HepG2 (cell line): ENCODE measurements around the gene ADGRD1. TPM values are rescaled to one million over a fixed set of nuclear protein-coding genes. Genes with fewer than 3 reads are reported as not detected.

Experiments
- ATAC-seq: fragments of 200-7000 bp; cut with Tn5 transposase; 3 replicates; pipeline ENCODE4 v1.9.1; 2020; ENCODE audit warnings: mild to moderate bottlenecking, moderate library complexity
- BruUV-seq: library from RNA; stranded (reverse); fragments of 400-500 nt; replicated peaks from 2 replicates; lab custom pipeline; 2021; lab: Mats Ljungman, UMichigan
- CTCF ChIA-PET: fragments of 300-600 bp; formaldehyde crosslinking; extraction: SDS; loops from one replicate; lab custom pipeline; 2021; ENCODE audit warnings: low total read pairs, inconsistent platforms, low intra/inter-chr PET ratio; lab: Yijun Ruan, JAX
- POLR2A ChIA-PET: fragments of 350-600 bp; sonication (Branson Sonifier 250); formaldehyde crosslinking; loops from one replicate; lab custom pipeline; 2020; ENCODE audit warnings: antibody characterized with exemption, inconsistent platforms; lab: Yijun Ruan, JAX
- DNase-seq: peaks from one replicate; pipeline ENCODE4 v3.0.0-alpha.2; 2015; ENCODE audit warnings: low spot score
- FAIRE-seq: peaks from 3 replicates; lab custom pipeline; 2011; peaks lifted over from hg19 to GRCh38; lab: Jason Lieb, UNC
- H2AFZ ChIP-seq: one replicate; pipeline ENCODE4 v1.6.1; 2011; ENCODE audit warnings: low read length, inconsistent platforms
- H3K27ac ChIP-seq: fragments of 300-600 bp; 3 replicates; pipeline ENCODE4 v1.8.0; 2011; ENCODE audit warnings: mixed run types, mild to moderate bottlenecking, mixed read lengths, low read length, inconsistent platforms; ENCODE audit not compliant: insufficient read depth; ENCODE audit errors: extremely low read length
- H3K27me3 ChIP-seq, 2 experiments: fragments of 200-600 bp in 1 of 2; 2 replicates in 1 of 2; 3 replicates in 1 of 2; pipeline versions ENCODE4 v1.6.0 to v1.8.0; 2011; ENCODE audit warnings: low read length in 2 of 2, mild to moderate bottlenecking in 2 of 2, moderate library complexity in 2 of 2, inconsistent platforms in 1 of 2; ENCODE audit not compliant: insufficient read depth in 2 of 2, control insufficient read depth in 1 of 2
- H3K36me3 ChIP-seq, 2 experiments: fragments of 200-600 bp in 1 of 2; replicated peaks in 1 of 2; 2 replicates in 1 of 2; 3 replicates in 1 of 2; pipeline versions ENCODE4 v1.5.1 to v1.8.0; 2011; ENCODE audit warnings: low read length in 2 of 2, inconsistent platforms in 1 of 2; ENCODE audit not compliant: insufficient read depth in 2 of 2, control insufficient read depth in 1 of 2
- H3K4me1 ChIP-seq: 2 replicates; pipeline ENCODE4 v1.5.1; 2012; ENCODE audit warnings: low read length, inconsistent platforms; ENCODE audit not compliant: insufficient read depth
- H3K4me2 ChIP-seq: 2 replicates; pipeline ENCODE4 v1.6.0; 2011; ENCODE audit warnings: low read depth, low read length, inconsistent platforms
- H3K4me3 ChIP-seq, 3 experiments: fragments of 200-600 bp in 1 of 3; sonication (generic), shearing (Covaris generic) in 1 of 3; replicated peaks in 1 of 3; 2 replicates each; pipeline ENCODE4 v1.5.1; 2011 to 2016; ENCODE audit warnings: low read length in 3 of 3, inconsistent platforms in 2 of 3, low read depth in 2 of 3, mild to moderate bottlenecking in 2 of 3, control low read depth in 1 of 3, mixed read lengths in 1 of 3; ENCODE audit not compliant: insufficient read depth in 1 of 3
- H3K79me2 ChIP-seq: one replicate; pipeline ENCODE4 v1.6.1; 2011; ENCODE audit warnings: low read length, inconsistent platforms; ENCODE audit not compliant: insufficient read depth
- H3K9ac ChIP-seq: 2 replicates; pipeline ENCODE4 v1.6.0; 2011; ENCODE audit warnings: mild to moderate bottlenecking, low read depth, low read length, inconsistent platforms; ENCODE audit not compliant: insufficient read depth
- H3K9me3 ChIP-seq: 2 replicates; pipeline ENCODE4 v1.5.1; 2012; ENCODE audit warnings: mild to moderate bottlenecking, low read length
- H4K20me1 ChIP-seq: 2 replicates; pipeline ENCODE4 v1.6.0; 2011; ENCODE audit warnings: inconsistent platforms, mild to moderate bottlenecking, low read length, moderate library complexity; ENCODE audit not compliant: insufficient read depth
- BCL3 ChIP-seq: sonication (generic); formaldehyde crosslinking; IDR thresholded peaks from 2 replicates; pipeline ENCODE4 v1.5.1; 2020; ENCODE audit warnings: mild to moderate bottlenecking, missing genetic modification reagents, moderate library complexity
- CAMTA2 ChIP-seq: sonication (generic); formaldehyde crosslinking; IDR thresholded peaks from 2 replicates; pipeline ENCODE4 v1.4.0; 2020; ENCODE audit warnings: mild to moderate bottlenecking, missing genetic modification reagents, borderline replicate concordance
- DMAP1 ChIP-seq: IDR thresholded peaks from 2 replicates; pipeline ENCODE4 v1.6.1; 2016
- HES4 ChIP-seq: sonication (generic); formaldehyde crosslinking; IDR thresholded peaks from 2 replicates; pipeline ENCODE4 v1.9.0; 2021; ENCODE audit warnings: mild to moderate bottlenecking, missing genetic modification reagents, borderline replicate concordance
- HIVEP1 ChIP-seq: sonication (generic); formaldehyde crosslinking; IDR thresholded peaks from 2 replicates; pipeline ENCODE4 v1.4.0; 2020; ENCODE audit warnings: mild to moderate bottlenecking, missing genetic modification reagents
- POLR2AphosphoS2 ChIP-seq: IDR thresholded peaks from 2 replicates; pipeline ENCODE4 v1.6.1; 2011; ENCODE audit warnings: low read depth, low read length, improper control_type of control experiment
- RXRA ChIP-seq: sonication (generic); formaldehyde crosslinking; IDR thresholded peaks from 2 replicates; pipeline ENCODE4 v1.5.1; 2020; ENCODE audit warnings: missing genetic modification reagents
- SMAD1 ChIP-seq: sonication (generic); formaldehyde crosslinking; IDR thresholded peaks from 2 replicates; pipeline ENCODE4 v1.4.0; 2020; ENCODE audit warnings: missing genetic modification reagents, low read depth, mild to moderate bottlenecking, borderline replicate concordance
- TGIF2 ChIP-seq: IDR thresholded peaks from 2 replicates; pipeline ENCODE4 v1.6.1; 2016; ENCODE audit warnings: control low read depth, missing compliant biosample characterization
- ZNF124 ChIP-seq: sonication (generic); formaldehyde crosslinking; IDR thresholded peaks from 2 replicates; pipeline ENCODE4 v1.4.0; 2020; ENCODE audit warnings: missing genetic modification reagents
- ZNF274 ChIP-seq: sonication (generic); formaldehyde crosslinking; IDR thresholded peaks from 2 replicates; pipeline ENCODE4 v1.5.1; 2020; ENCODE audit warnings: mild to moderate bottlenecking, missing genetic modification reagents
- ZNF687 ChIP-seq: sonication (generic); formaldehyde crosslinking; IDR thresholded peaks from 2 replicates; pipeline ENCODE4 v1.5.1; 2020; ENCODE audit warnings: mild to moderate bottlenecking, missing genetic modification reagents, moderate library complexity
- ZSCAN20 ChIP-seq: sonication (generic); formaldehyde crosslinking; IDR thresholded peaks from 2 replicates; pipeline ENCODE4 v1.4.0; 2020; ENCODE audit warnings: missing genetic modification reagents, mild to moderate bottlenecking, borderline replicate concordance
- WGBS: methylation state at CpG from one replicate; pipeline ENCODE4 v1.1.6; 2017; ENCODE audit warnings: low lambda C conversion rate; 5-methylcytosine and 5-hydroxymethylcytosine counted together
- in situ Hi-C: cut with HindIII; loops from 2 replicates; pipeline ENCODE4 v1.10.0; 2017; ENCODE audit warnings: low pct_unique_long_range_greater_than_20kb; ENCODE audit not compliant: extremely low pct_ligation_motif_present
- intact Hi-C: fragments of 100-400 bp; cut with micrococcal nuclease; formaldehyde crosslinking; loops from one replicate; pipeline ENCODE4 v1.10.0; 2022; ENCODE audit not compliant: unreplicated experiment
- polyA plus RNA-seq, 8 experiments: library from polyadenylated mRNA; depleted of rRNA in 3 of 8; stranded (reverse) in 7 of 8; unstranded in 1 of 8; fragments of >200 nt; fragmentation: Illumina TruSeq in 4 of 8; extraction: Trizol in 4 of 8; gene quantifications; 2 replicates each; pipeline versions ENCODE4 v1.2.1 to v1.2.3, GENCODE V29; 2011 to 2016; ENCODE audit warnings: low read depth in 4 of 8, missing spikeins in 1 of 8, mixed read lengths in 1 of 8; ENCODE audit not compliant: insufficient read depth in 1 of 8
- total RNA-seq, 5 experiments: library from RNA; depleted of rRNA; stranded (reverse); fragments of >200 nt; fragmentation: Illumina TruSeq; extraction: Trizol; gene quantifications; 2 replicates each; pipeline ENCODE4 v1.2.3, GENCODE V29; 2016; ENCODE audit warnings: low read depth in 1 of 5
- TF ChIP-seq, protein P1 (sequence below): IDR thresholded peaks from 2 replicates; pipeline ENCODE4 v1.6.1; 2018; ENCODE audit warnings: missing genetic modification reagents, mild to moderate bottlenecking, missing compliant biosample characterization

Gene ADGRD1
- total and polyA plus RNA-seq, 2 of the 13 experiments (the other 11 are each of a cell fraction or from before 2014, with no cell fraction given): 0.46 to 12.4 TPM

DNA sequence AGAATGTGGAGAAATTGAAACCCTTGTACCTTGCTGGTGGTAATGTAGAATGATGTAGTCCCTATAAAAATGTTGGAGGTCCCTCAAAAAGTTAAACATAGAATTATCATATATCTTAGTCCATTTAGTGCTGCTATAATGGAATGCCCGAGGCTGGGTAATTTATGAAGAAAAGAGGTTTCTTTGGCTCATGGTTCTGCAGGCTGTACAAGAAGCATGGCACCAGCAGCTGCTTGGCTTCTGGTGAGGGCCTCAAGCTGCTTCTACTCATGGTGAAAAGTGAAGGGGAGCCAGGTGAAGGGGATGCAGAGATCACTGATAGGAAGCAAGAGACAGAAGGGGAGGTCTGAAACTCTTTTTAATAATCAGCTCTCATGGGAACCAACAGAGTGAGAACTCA lies 233.9 kb downstream of the ADGRD1 start:
- intact Hi-C loops: no loop called here
- H2AFZ ChIP-seq: no peak overlapping the region
- in situ Hi-C loops: no loop called here
- POLR2A ChIA-PET: no interaction called here
- ATAC-seq (no peak), FAIRE-seq (no peak), DNase-seq (no peak)
- H3K4me2 ChIP-seq: no peak overlapping the region
- H3K4me3 ChIP-seq: no peak overlapping the region
- no peaks in the 10 kb centered on the region for H3K4me1 ChIP-seq
- H4K20me1 ChIP-seq: no peaks in the 10 kb centered on the region
- peaks cover 12% of the 10 kb centered on the region for H3K9me3 ChIP-seq
- no peak for TF ChIP-seq TGIF2 (CRISPR knock-in tag)
- TF ChIP-seq RXRA (CRISPR knock-in tag): no peak
- no peak for TF ChIP-seq ZNF124 (CRISPR knock-in tag)
- TF ChIP-seq POLR2AphosphoS2: no peak
- TF ChIP-seq, protein P1, sequence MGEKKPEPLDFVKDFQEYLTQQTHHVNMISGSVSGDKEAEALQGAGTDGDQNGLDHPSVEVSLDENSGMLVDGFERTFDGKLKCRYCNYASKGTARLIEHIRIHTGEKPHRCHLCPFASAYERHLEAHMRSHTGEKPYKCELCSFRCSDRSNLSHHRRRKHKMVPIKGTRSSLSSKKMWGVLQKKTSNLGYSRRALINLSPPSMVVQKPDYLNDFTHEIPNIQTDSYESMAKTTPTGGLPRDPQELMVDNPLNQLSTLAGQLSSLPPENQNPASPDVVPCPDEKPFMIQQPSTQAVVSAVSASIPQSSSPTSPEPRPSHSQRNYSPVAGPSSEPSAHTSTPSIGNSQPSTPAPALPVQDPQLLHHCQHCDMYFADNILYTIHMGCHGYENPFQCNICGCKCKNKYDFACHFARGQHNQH (CRISPR knock-in tag): no peak
- TF ChIP-seq DMAP1 (CRISPR knock-in tag): no peak
- no peak for TF ChIP-seq BCL3 (CRISPR knock-in tag)
- TF ChIP-seq HIVEP1 (CRISPR knock-in tag): no peak
- no peak for TF ChIP-seq HES4
- TF ChIP-seq ZSCAN20: no peak
- TF ChIP-seq CAMTA2 (CRISPR knock-in tag): no peak
- TF ChIP-seq ZNF274: no peak
- no peak for TF ChIP-seq SMAD1
- no peak for TF ChIP-seq ZNF687 (CRISPR knock-in tag)
- CTCF ChIA-PET: no interaction called here
- H3K9ac ChIP-seq: no peak overlapping the region
- H3K79me2 ChIP-seq: no peaks in the 10 kb centered on the region
- no peaks in the 10 kb centered on the region for H3K36me3 ChIP-seq
- 0 out of 5 replicates have a peak, but pooled peaks cover 0 to 3% of the 10 kb centered on the region in 2 experiments for H3K27me3 ChIP-seq
- H3K27ac ChIP-seq: no peak overlapping the region
- BruUV-seq: no TSS peak
- 0% methylated on average over 1 of the region's 1 CpG for whole genome bisulfite sequencing
